GM21367 (cell line): ENCODE results near the gene PDE10A.

Source experiments
- ATAC-seq: cut with Tn5 transposase; IDR thresholded peaks from one replicate; pipeline ENCODE4 v1.9.1; 2021; ENCODE audit not compliant: unreplicated experiment

Gene PDE10A

DNA sequence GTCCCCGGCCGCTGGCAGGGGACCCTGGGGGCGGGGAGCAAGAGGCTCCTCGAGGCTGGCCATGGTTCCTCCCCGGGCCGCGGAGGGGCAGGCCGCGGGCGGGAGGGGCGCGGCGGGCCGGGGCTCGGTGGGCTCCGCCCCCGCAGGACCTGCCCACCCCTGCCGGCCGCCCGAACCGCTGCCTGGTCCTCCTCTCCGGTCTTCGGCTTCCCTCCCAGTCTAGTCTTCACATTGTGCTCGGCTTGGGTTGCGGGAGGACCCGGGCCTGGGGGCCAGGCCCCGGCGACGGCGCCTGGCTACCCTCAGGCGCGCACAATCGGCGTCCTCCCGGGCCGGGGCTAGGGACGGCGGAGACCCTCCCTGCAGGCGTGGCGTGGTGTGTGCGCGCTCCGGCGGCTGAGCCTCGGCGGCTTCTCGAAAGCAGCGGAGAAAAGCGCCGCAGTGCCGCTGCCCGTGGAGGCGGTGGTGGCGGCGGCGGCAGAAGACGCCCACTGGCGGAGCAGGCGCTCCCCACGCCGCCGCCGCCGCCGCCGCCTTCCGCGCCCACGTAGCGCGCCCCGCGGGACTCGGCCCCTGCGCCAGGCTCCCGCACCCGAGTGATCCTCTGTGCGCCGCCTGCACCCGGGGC is at the start of gene PDE10A:
PDE10A (minus strand) TSS at position 493 of the 628 bp plus-strand sequence; CDS start at position 63, 430 bp downstream.
- ATAC-seq = no peak

- no peak for ATAC-seq
Observed at GRCh38 chr6:165708985-165709576, 46.0 kb upstream of the PDE10A start.

DNA sequence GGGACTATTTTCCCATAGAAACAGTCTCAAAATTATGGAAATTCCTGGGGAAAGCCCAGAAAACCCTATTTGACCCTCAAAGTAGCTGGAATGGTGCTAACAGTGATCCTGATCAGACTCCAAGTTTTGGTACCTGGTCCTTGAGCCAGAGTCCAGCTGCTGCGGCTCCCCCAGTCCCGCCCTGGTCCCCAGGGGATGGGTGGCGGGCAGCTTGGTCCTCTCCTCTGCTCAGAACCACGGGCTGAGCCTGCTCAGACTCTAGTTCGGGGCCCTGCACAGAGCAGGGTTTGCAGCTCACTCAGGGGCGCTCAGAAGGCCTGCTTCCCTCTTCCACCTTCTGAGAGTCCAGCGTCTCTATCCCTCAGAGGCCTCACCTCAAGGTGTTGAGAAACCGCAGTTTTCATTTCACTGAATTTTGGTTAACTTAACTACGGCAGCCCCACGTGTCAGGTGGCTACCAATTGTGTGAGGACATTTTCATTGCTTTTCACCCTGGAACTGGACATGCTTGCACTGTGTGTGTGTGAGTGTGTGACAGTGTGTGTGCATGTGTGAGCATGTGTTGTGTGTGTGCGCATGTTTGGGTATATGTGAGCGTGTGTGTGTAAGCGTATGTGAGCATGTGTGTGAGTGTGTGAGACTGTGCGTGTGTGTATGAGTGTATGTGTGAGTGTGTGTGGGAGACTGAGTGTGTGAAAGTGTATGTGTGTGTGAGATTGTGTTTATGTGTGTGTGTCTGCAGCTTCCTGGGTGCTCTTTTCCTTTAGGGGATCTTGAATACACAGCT is 44.2 kb upstream of the PDE10A start:
- ATAC-seq = no peak

DNA sequence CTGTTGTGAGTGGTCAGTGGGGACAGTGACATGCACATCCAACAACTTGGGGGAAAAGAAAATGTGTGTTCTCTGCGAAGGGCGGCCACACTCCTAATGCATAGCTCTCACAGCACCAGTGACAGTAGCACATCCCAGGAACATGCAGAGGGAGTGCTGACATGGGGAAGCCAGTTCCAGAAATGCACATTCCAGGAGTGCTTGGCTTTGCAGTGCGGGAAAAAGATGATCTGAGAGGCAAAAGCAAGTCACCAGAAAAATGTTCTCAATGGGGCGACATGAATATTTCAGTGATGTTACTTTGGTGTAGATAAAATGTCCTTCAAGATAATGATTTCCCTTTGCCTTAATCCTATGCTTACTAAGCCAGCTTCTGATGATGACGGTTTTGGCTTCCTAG is 42.9 kb upstream of the PDE10A start:
- no peak for ATAC-seq

DNA sequence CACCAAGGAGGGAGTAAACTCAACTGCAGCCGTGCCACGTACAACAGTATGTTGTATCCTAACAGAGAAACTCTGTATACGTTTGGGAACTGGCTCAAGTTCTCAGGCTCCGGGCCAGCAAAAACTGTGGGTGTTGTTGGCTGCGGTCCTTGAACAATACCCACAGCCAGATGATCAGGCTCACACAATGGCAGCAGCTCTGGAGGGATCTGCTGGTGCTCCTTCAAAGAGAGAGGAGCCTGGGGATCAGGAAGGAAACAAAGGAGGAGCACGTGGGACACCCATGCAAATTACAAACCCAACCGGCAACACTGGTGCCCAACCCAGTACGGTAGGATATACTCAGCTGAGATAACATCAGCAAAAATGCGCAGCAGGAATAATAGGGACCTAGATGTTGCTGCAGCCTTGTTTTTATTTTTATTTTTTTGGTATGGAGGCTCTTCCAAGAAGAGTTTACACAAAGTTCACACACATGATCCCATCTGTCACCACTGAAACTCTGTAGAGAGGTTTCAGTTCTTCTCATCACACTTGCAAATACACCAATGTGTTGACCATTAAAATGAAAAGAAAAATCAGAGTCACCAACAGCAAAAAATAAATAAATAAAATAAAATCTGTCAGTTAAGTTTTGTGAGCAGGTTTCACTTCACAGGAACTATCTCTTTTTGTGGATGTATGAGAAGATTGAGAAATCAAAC is 41.2 kb upstream of the PDE10A start:
- ATAC-seq = no peak

- ATAC-seq = no peak
Observed at GRCh38 chr6:165702669-165703068, 39.6 kb upstream of the PDE10A start.

- ATAC-seq = no peak
Observed at GRCh38 chr6:165701564-165702354, 38.7 kb upstream of the PDE10A start.

DNA sequence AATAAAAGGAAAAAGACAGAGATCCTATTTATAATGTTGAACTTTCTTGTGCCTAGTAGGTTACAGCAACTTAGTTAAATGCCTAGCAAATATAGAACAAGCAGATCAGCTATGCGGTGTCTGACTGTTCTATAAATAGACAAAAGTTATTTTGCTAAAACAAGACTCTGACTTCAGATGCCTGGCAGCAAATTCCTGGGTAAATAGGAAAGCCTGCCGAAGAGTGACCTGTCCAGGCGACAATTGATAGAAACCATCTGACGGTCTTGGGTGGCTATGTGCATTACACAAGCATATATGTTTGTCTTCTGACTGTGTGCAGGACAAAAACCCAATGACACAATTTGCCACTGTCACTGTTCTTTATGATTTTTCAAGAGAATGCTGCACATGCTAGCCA is 38.0 kb upstream of the PDE10A start:
- ATAC-seq = no peak

DNA sequence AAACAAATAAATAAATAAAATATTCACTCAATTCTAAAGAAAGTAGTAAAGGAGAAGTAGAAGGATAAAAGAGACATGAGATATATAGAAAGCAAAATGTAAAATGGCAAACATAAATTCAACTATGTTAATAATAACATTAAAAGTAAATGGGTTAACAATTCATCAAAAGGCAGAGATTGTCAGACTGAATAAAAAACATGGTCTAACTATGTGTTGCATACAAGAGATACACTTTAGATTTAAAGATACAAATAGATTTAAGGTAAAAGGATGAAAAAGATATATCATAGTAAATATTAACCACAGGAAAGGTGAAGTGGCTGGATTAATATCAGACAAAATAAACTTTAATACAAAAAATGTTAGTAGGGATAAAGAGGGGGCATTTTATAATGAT is 35.8 kb upstream of the PDE10A start:
- no peak for ATAC-seq

GRCh38 chr6:165697171-165697570 is 34.1 kb upstream of the PDE10A start:
- no peak for ATAC-seq

DNA sequence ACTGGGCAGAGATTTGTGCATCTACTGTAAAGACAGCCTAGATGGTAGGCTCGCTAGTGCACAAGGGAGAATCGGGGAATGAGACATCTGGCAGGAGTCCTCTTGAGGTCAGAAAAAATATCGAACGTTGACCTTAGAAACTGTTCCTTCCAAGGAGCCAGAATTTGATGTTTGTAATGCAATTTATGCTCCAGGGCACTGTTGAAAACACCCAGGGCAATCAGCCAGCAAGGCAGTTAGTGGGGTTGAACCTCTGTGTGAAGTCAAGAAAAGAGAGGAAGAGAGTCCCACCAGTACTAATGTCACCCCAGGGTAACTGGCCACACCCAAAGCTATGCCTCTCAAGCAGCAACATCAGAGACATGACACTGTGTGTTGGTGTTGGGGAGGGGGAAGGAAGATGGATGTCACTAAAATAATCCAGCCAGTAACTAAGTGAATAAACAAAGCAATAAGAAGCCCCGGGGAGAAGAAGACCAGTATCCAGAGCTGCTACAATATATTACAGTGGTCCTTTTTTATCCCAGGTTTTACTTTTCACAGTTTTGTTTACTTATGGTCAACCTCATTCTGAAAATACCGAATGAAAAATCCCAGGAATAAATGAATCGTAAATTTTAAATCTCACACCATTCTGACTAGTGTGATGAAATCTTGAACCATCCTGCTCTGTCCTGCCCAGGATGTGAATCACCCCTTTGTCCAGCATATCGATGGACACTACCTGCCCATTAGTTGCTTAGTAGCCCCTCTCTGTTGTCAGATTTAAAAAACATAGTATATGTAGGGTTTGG is 32.9 kb upstream of the PDE10A start:
- ATAC-seq = no peak

DNA sequence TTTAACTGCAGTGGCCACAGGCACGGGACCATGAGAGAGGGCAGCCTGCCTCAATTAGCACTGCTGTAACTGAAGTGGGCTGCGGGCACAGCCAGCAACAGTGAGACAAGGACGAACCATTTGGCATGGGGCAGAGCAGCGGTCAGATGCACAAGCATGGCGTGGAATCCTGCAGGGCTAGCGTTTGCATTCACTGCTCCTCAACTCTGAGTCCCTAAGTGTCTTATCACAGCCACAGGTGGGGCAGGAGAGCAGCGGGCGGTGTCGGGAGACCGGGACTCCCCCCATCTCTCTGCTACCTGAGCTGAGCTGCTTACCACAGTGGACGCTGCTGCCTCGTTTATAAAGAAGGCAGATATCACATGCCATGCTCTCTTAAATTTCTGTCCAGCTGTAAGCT is 31.3 kb upstream of the PDE10A start:
- ATAC-seq = no peak

DNA sequence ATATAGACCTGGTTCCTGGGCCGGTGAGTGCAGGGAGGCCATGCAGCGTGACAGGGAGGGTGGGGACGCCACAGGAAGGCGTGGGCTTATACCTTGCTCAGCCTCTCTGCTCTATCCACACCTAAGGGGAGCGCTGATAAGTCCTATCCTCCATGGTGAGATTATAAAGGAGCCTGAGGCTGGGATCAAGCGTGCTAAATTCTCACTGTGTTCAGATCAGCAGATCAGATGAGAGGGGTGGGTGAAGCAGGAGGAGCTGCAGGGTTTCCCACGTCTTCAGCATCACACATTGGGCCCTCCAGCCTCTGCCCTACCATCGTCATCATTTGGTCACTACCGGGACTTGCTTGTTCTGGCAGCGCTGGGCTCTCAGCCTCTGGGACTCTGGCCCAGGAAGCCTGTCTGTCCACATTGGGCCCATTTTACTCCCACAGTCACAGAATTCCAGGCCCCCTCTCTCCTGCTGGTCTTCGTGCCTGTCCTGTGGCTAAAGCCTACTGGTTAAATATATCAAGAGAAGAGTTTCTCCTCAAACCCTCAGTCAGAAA is 29.1 kb upstream of the PDE10A start:
- ATAC-seq = no peak

- ATAC-seq = no peak
Observed at GRCh38 chr6:165689699-165690098, 26.7 kb upstream of the PDE10A start.

DNA sequence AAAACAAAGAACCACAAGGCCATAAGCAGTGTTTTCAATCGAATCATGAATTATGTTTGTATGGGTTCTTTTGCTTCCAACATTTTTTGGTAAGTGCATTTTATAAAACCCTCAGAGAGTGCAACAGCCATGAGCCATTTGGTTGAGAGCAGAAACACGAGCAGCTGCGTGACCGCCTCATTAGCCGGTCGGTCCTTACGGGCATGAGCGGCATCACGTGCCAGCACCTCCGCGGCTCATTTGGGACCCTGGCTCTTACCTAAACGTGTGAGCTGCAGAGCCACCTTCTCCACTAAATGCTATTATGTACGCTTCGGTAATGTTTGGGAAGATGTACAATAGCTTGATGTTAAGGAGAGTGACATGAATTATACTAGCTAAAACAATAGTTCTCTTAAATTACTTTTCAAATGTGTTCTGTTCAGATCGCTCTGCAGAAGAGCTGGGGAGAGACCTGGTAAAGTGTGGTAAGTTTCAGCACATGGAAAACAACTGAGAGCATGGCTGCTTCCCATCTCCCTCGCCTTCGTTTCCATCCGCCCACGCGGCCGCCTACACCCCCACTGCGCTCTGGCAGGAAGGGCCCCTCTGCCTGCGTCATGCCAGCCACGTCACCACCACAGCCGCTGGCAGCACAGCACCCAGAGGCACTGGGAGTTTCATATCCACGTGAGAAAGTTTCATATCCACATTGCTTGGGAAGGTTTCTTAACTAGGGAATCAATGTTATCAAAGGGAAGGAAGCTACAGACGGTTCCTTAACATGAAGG is 23.7 kb upstream of the PDE10A start:
- no peak for ATAC-seq

- no peak for ATAC-seq
Observed at GRCh38 chr6:165685302-165685701, 22.3 kb upstream of the PDE10A start.

GRCh38 chr6:165684333-165684732 is 21.3 kb upstream of the PDE10A start:
- ATAC-seq = no peak

GRCh38 chr6:165680975-165681374 is 17.9 kb upstream of the PDE10A start:
- ATAC-seq = no peak

- ATAC-seq = no peak
Observed at GRCh38 chr6:165679326-165679725, 16.3 kb upstream of the PDE10A start.
